B cell (primary cell): ENCODE measurements around the gene GLCE. TPM values are rescaled to one million over a fixed set of nuclear protein-coding genes. Genes with fewer than 3 reads are reported as not detected.

ENCODE experiments used
- ATAC-seq: fragments of 200-7000 bp; cut with Tn5 transposase; one replicate; pipeline ENCODE4 v1.10.0; 2021; ENCODE audit warnings: low read depth, mild to moderate bottlenecking, moderate number of reproducible peaks, moderate library complexity
- CTCF ChIA-PET: fragments of 350-600 bp; sonication (Branson Sonifier 250); formaldehyde crosslinking; loops from one replicate; lab custom pipeline; 2021; ENCODE audit warnings: antibody characterized with exemption, inconsistent platforms; lab: Charles Lee
- POLR2A ChIA-PET: fragments of 350-600 bp; sonication (Branson Sonifier 250); formaldehyde crosslinking; loops from one replicate; lab custom pipeline; 2021; ENCODE audit warnings: antibody characterized with exemption; lab: Charles Lee
- DNase-seq: peaks from one replicate; pipeline ENCODE4 v3.0.0; 2013
- H2AFZ ChIP-seq: 2 replicates; pipeline ENCODE4 v1.6.1; 2012; ENCODE audit warnings: mild to moderate bottlenecking, low read depth, low read length; ENCODE audit not compliant: insufficient read depth, poor library complexity, severe bottlenecking
- H3K27ac ChIP-seq, 2 donors: 1 replicate in 1 of 2; 2 replicates in 1 of 2; pipeline ENCODE4 v1.5.1; 2012 to 2013; ENCODE audit warnings: low read length in 2 of 2, mild to moderate bottlenecking in 2 of 2, moderate library complexity in 1 of 2
- H3K27me3 ChIP-seq, 4 experiments: fragments of 200-600 bp in 1 of 4; sonication (generic) in 1 of 4; replicated peaks in 1 of 4; 1 replicate in 2 of 4; 2 replicates in 2 of 4; pipeline versions ENCODE4 v1.6.1 to v1.7.0; 2013 to 2016; ENCODE audit warnings: low read length in 3 of 4, mild to moderate bottlenecking in 2 of 4, mixed read lengths in 1 of 4, moderate library complexity in 1 of 4; ENCODE audit not compliant: insufficient read depth in 4 of 4, control insufficient read depth in 3 of 4; ENCODE audit errors: control extremely low read depth in 1 of 4
- H3K36me3 ChIP-seq, 2 experiments: replicated peaks in 1 of 2; 1 replicate in 1 of 2; 2 replicates in 1 of 2; pipeline versions ENCODE4 v1.6.1 to v1.7.1; 2013; ENCODE audit warnings: low read length in 1 of 2; ENCODE audit not compliant: insufficient read depth in 2 of 2, control insufficient read depth in 1 of 2; ENCODE audit errors: control extremely low read depth in 1 of 2, extremely low read depth in 1 of 2
- H3K4me1 ChIP-seq, 2 donors: fragments of 200-600 bp in 1 of 2; sonication (generic) in 1 of 2; 1 replicate in 1 of 2; 2 replicates in 1 of 2; pipeline versions ENCODE4 v1.5.1 to v1.6.1; 2013 to 2017; ENCODE audit warnings: low read length in 2 of 2; ENCODE audit not compliant: control insufficient read depth in 2 of 2, insufficient read depth in 2 of 2
- H3K4me2 ChIP-seq: replicated peaks from 2 replicates; pipeline ENCODE3; 2012; ENCODE audit warnings: mild to moderate bottlenecking, low read depth, low read length; ENCODE audit not compliant: poor library complexity, severe bottlenecking
- H3K4me3 ChIP-seq, 5 experiments: fragments of 200-600 bp in 1 of 5; sonication (generic) in 1 of 5; 1 replicate in 3 of 5; 2 replicates in 2 of 5; pipeline versions ENCODE4 v1.5.1 to v1.7.0; 2011 to 2016; ENCODE audit warnings: low read length in 4 of 5, mild to moderate bottlenecking in 4 of 5, low read depth in 2 of 5, control low read depth in 1 of 5, moderate library complexity in 1 of 5; ENCODE audit not compliant: insufficient read depth in 1 of 5; ENCODE audit errors: control extremely low read depth in 1 of 5, extremely low read depth in 1 of 5
- H3K79me2 ChIP-seq: fragments of 200-600 bp; sonication (generic); one replicate; pipeline ENCODE4 v1.6.0; 2016; ENCODE audit warnings: low read length; ENCODE audit not compliant: control insufficient read depth, insufficient read depth
- H3K9ac ChIP-seq: fragments of 200-600 bp; sonication (generic); 2 replicates; pipeline ENCODE4 v1.6.1; 2017; ENCODE audit warnings: mild to moderate bottlenecking, low read length, moderate library complexity
- H3K9me3 ChIP-seq, 3 donors: one replicate each; pipeline versions ENCODE4 v1.6.1 to v1.7.1; 2013; ENCODE audit warnings: low read length in 2 of 3; ENCODE audit not compliant: control insufficient read depth in 2 of 3, insufficient read depth in 1 of 3; ENCODE audit errors: control extremely low read depth in 1 of 3
- H4K20me1 ChIP-seq: 2 replicates; pipeline ENCODE4 v1.6.0; 2012; ENCODE audit warnings: mild to moderate bottlenecking, low read length; ENCODE audit not compliant: insufficient read depth, control insufficient read depth, poor library complexity, severe bottlenecking
- H3K27ac Mint-ChIP-seq: one replicate; pipeline ENCODE4 v1.8.0; 2021; ENCODE audit warnings: mixed read lengths
- H3K27me3 Mint-ChIP-seq: one replicate; pipeline ENCODE4 v1.8.0; 2021; ENCODE audit warnings: mixed read lengths
- H3K4me1 Mint-ChIP-seq: one replicate; pipeline ENCODE4 v1.8.0; 2021; ENCODE audit warnings: mixed read lengths
- H3K4me3 Mint-ChIP-seq: one replicate; pipeline ENCODE4 v1.8.0; 2021; ENCODE audit warnings: mixed read lengths
- H3K9me3 Mint-ChIP-seq: one replicate; pipeline ENCODE4 v1.8.0; 2022; ENCODE audit warnings: mixed read lengths; ENCODE audit not compliant: insufficient read depth
- EZH2 ChIP-seq: IDR thresholded peaks from 2 replicates; pipeline ENCODE4 v1.6.1; 2012; ENCODE audit warnings: borderline replicate concordance, low read depth, mild to moderate bottlenecking, moderate library complexity, low read length; ENCODE audit not compliant: insufficient read depth, poor library complexity, severe bottlenecking
- WGBS: methylation state at CpG from one replicate; pipeline ENCODE4 v1.1.5; 2013; ENCODE audit warnings: missing lambda C conversion rate; ENCODE audit not compliant: insufficient coverage; 5-methylcytosine and 5-hydroxymethylcytosine counted together
- intact Hi-C: fragments of 100-400 bp; cut with micrococcal nuclease; formaldehyde crosslinking; loops from one replicate; pipeline ENCODE4 v1.10.0; 2022
- polyA plus RNA-seq: library from polyadenylated mRNA; depleted of rRNA; stranded (reverse); fragments of >200 nt; gene quantifications from 2 replicates; pipeline ENCODE4 v1.2.3, GENCODE V29; 2012
- total RNA-seq, 2 donors: library from RNA; stranded (reverse); fragments of 120-200 nt in 1 of 2; gene quantifications; 1 replicate in 1 of 2; 2 replicates in 1 of 2; pipeline versions ENCODE4 v1.2.3 to v1.2.4, GENCODE V29; 2013 to 2022
- TF ChIP-seq, protein P1 (sequence below): fragments of 200-600 bp; IDR thresholded peaks from one replicate; pipeline ENCODE4 v1.8.0; 2022; ENCODE audit warnings: antibody characterized with exemption, mild to moderate bottlenecking

GLCE gene
- total and polyA plus RNA-seq, 2 donors (not counting 1 experiment from before 2014, with no cell fraction given): 3.0 to 5.3 TPM

- Histone ChIP-seq H3K27ac (no peak overlapping the region), H3K4me3 (no peak overlapping the region), H3K4me1 (peaks cover 4 to 14% of the 10 kb centered on the region in 2 donors), H2AFZ (no peak overlapping the region), H3K27me3 (peaks cover 0 to 3% (median 1%) of the 10 kb centered on the region in 4 experiments), H3K9me3 (no peaks in the 10 kb centered on the region), H3K79me2 (no peaks in the 10 kb centered on the region), H4K20me1 (no peaks in the 10 kb centered on the region), H3K4me2 (no peak overlapping the region), H3K9ac (no peak overlapping the region), H3K36me3 (no peaks in the 10 kb centered on the region)
- no peak overlapping the region for H3K4me3 Mint-ChIP-seq
- DNase-seq (no peak), ATAC-seq (no peak)
- ChIA-PET POLR2A (no interaction called here), CTCF (no interaction called here)
- no peaks in the 10 kb centered on the region for H3K9me3 Mint-ChIP-seq
- H3K4me1 Mint-ChIP-seq: peaks cover 14% of the 10 kb centered on the region
- TF ChIP-seq, protein P1, sequence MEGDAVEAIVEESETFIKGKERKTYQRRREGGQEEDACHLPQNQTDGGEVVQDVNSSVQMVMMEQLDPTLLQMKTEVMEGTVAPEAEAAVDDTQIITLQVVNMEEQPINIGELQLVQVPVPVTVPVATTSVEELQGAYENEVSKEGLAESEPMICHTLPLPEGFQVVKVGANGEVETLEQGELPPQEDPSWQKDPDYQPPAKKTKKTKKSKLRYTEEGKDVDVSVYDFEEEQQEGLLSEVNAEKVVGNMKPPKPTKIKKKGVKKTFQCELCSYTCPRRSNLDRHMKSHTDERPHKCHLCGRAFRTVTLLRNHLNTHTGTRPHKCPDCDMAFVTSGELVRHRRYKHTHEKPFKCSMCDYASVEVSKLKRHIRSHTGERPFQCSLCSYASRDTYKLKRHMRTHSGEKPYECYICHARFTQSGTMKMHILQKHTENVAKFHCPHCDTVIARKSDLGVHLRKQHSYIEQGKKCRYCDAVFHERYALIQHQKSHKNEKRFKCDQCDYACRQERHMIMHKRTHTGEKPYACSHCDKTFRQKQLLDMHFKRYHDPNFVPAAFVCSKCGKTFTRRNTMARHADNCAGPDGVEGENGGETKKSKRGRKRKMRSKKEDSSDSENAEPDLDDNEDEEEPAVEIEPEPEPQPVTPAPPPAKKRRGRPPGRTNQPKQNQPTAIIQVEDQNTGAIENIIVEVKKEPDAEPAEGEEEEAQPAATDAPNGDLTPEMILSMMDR: no peak
- no peak for TF ChIP-seq EZH2
- 89% methylated on average over 4 of the region's 4 CpGs for WGBS
- intact Hi-C loops: no loop called here
- H3K27me3 Mint-ChIP-seq: peaks cover 11% of the 10 kb centered on the region
- H3K27ac Mint-ChIP-seq: no peak overlapping the region
Measured at GRCh38 chr15:69132430-69132829, 28.0 kb upstream of the GLCE start.

DNA sequence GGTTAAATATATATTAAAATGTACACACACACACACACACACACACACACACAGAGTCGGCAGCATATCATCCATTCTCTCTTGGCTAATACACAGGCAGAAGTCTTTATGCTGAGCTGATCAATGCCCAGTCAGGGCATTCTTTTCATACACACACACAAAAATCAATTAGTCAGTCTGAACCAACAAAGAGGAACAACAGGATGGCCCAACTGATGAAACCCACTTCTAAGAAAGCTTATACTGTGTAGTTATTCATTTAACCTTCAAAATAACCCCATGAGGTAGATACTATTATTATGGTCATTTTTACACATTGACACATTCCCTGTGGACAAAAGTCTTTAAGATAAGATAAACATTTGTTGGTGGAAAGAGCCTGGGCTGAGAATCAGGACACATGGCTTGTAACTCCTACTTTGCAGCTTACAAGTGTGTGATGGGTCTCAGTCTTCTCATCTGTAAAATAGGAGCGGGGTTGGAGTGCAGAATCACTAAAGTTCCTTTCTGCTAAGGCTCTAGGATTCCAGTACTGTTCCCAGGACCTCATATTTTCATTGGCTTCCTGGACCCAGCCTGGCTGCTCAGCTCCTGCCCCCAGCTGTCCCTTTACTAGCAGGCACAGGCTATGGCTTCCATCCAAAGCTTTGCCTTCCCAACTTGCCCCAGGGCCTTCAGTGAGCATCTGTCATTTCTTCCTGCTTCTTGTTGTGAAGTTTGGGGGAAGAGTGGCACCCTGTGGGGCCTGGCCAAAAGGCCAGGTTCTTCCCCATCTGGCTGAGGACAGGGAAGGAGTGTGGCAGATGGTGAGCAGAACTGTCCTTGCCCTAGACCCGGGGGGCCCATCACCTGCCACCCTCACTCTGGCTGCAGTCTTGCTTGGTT, 27.2 kb upstream of the GLCE start:
- CTCF ChIA-PET: no interaction called here
- Histone ChIP-seq H3K4me2 (no peak overlapping the region), H2AFZ (no peak overlapping the region), H4K20me1 (no peaks in the 10 kb centered on the region), H3K9ac (no peak overlapping the region), H3K4me1 (peaks cover 4 to 14% of the 10 kb centered on the region in 2 donors), H3K27me3 (peaks cover 0 to 4% (median 1%) of the 10 kb centered on the region in 4 experiments), H3K27ac (no peak overlapping the region), H3K9me3 (no peaks in the 10 kb centered on the region), H3K79me2 (no peaks in the 10 kb centered on the region), H3K4me3 (no peak overlapping the region), H3K36me3 (no peaks in the 10 kb centered on the region)
- Mint-ChIP-seq H3K9me3 (no peaks in the 10 kb centered on the region), H3K4me1 (peaks cover 14% of the 10 kb centered on the region), H3K27me3 (peaks cover 18% of the 10 kb centered on the region), H3K4me3 (no peak overlapping the region), H3K27ac (no peak overlapping the region)
- 79% methylated on average over 2 of the region's 3 CpGs for WGBS
- intact Hi-C loops: no loop called here
- POLR2A ChIA-PET: no interaction called here
- no peak for DNase-seq
- ATAC-seq: no peak
- TF ChIP-seq, protein P1: no peak
- no peak for TF ChIP-seq EZH2
